HG03575 (cell line): ENCODE measurements around the gene SRSF4.
A peak's percentile ranks its signal among the peaks of the same experiment; 100 is the strongest.
"Not testable (repeated sequence)": the region's sequence is repeated elsewhere in the genome, so short reads cannot be mapped to it uniquely, and the experiment has no call there.

Source experiments
- ATAC-seq: cut with Tn5 transposase; IDR thresholded peaks from one replicate; pipeline ENCODE4 v1.9.1; 2021; ENCODE audit not compliant: unreplicated experiment, insufficient number of reproducible peaks, low FRiP score; ENCODE audit errors: extremely low read depth

SRSF4 gene

DNA sequence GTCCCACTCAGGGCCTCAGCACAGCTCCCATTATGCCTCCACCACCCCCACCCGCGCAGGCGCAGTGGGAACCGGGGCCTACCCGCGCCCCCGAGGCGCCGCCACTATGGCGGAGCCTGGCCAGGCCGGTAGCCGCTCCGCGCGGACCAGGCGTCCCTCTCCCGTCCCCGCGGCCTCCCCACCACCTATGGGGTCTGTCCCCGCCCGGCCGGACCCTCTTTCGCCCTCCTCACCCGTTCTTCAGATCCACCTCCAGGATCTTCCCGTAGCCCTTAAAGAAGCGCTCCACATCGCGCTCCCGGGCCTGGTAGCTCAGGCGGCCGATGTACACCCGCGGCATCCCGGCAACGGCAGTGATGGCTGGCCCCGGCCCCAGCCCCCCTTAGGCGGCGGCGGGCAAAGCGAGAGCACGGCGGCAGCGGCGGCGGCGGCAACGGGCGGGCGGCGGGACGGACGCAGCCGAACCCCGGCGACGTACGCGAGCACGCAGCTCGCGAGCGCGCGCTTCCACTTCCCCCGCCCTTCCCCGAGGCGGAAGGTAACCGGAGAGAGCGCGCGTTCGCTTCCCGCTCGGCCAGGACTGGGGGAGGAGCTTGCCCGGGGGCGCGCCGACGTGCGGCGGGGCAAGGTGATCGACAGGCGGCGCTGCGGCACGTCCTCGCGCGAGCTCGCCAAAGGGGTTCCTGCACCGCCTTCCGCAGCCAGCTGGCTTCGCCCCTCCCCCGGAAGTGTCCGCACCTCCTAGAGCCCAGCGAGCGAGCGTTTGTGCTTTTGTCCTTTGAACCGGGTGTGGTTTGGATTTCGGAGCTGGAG is at the start of gene SRSF4:
Gene SRSF4 (minus strand): TSS at position 488 of the 813 bp plus-strand sequence. CDS start 148 bp downstream, at position 340.
- ATAC-seq: peak; percentile 54

DNA sequence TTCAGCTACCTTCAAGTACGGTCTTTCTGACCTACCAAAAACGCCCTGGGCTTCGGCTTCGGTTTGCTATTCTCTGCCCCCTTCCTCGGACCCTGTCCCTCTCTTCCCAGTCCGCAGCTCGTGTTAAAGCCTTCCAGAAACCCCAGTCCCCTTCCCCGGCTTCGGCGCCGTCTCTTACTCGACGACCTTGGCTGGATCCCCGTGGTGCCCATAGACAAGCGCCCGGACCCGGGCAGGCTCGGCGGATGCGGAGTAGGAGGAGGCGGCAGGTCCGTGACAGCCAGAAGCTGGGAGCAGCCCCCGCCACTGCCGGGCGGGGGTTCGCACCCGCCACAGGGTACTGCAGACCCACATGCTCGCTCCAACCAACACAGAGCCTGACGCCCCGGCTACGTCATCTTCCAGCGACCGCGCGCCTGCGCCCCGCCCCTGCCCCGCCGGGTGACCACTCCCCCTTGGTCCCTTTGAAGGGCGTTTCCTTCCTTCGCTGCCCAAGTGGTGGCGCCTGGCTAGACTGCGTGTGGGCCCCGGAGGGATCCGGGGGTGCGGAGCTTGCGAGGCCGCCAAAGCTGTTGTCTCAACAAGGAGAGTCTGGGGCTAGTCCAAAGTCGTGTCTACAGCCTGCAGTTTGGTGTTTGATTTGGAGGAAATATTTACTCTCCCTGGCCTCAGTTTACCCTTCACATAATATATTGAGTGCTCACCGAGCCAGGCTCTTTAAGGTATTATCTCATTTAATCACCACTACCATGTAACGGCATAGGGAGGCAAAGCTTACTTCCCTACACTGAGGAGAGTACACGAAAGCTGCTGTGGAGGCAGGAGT is 49.1 kb upstream of the SRSF4 start, which contains the start of gene MECR:
Gene MECR (minus strand): TSS at position 382 of the 826 bp plus-strand sequence. CDS start 28 bp downstream, at position 354.
- ATAC-seq: no peak

DNA sequence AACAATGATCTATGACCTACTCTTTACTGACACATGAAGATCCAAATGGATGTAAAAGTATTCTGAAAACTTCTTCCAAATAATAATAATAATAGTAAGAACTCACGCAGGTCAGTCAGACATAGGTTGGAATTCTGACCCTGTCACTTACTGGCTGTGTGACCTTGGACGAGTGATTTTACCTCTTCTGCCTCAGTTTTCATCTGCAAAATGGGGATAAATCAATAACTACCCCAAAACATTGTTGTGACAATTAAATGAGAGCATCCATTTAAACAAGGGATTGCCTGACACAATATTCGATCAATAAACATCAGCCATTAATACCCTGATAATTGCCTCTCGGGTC is 48.5 kb upstream of the SRSF4 start:
- ATAC-seq: no peak

DNA sequence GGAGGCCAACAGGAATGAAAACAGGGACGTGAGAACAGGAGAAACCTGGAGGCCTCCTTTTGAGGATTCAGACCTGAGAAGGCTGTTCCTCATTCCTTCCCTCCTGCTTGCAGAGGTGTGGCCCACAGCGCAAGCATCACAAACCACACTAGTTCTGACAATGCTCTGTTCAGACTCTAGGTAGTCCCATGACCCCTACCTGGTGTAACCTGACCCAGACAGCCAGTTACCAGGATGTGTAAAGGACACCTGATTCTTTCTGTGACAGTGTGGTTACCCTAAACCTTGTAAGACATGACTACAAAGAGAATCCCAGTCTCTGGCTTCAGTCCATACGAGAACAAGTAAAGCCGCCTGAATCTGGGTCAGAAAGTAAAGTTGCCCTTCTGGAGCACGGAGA is 45.8 kb upstream of the SRSF4 start:
- no peak for ATAC-seq

- no peak for ATAC-seq
Observed at GRCh38 chr1:29225361-29225760, 43.7 kb upstream of the SRSF4 start.

- no peak for ATAC-seq
Observed at GRCh38 chr1:29224356-29224837, 42.7 kb upstream of the SRSF4 start.

DNA sequence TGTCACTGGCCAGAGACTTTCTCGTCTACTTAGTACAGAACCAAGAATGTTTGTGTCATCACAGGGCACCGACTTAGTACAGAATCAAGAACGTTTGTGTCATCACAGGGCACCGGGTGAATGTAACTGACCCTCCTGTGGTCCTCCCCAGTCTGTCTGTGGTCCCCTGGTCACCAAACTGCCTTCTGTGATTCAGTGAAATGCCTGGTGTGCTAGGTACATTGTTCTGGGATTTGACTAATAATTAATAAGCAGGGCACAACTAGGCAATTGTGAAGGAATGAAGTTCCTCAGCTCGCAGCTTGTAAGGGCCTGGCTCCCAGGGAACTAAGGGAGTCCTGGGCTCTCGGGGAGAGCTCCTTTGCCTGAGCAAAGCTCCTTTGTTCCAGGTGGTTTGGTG is 41.8 kb upstream of the SRSF4 start:
- ATAC-seq: no peak

GRCh38 chr1:29222686-29223085 is 41.0 kb upstream of the SRSF4 start:
- no peak for ATAC-seq

DNA sequence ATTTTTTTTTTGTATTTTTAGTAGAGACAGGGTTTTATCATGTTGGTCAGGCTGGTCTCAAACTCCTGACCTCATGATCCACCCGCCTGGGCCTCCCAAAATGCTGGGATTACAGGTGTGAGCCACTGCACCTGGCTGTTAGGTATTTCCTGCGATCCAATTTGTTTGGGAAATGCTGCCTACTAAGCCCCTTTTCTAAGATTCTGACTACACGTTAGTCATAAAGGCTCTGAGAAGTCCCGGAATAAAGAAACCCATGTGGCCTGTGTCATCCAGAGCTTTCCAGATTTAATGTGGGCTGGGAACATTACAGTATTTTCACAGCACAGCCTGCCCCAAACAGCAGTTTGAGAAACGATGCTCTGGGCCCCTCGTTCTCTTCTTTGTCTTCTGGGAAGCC is 40.6 kb upstream of the SRSF4 start:
- not testable (repeated sequence) for ATAC-seq

GRCh38 chr1:29221296-29221695 is 39.6 kb upstream of the SRSF4 start:
- no peak for ATAC-seq

DNA sequence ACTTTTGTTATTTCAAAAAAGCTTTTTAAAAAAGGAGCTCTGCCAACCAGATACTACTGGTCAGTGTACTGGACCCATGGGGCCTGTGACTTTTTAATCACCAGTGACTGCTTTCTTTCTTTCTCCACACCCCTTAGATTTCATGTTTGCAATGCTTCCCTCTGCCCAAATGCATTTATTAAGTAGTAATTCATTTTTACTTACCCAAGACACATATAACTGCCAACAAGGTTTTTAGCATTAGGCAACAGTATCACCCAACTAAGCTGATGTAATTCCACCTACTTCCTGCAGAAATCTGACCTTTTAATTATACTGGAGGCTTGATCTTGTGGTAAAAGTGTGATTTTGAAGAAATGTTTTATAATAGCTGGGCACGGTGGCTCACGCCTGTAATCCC is 36.5 kb upstream of the SRSF4 start:
- no peak for ATAC-seq

- ATAC-seq: no peak
Observed at GRCh38 chr1:29217633-29218032, 35.9 kb upstream of the SRSF4 start.

DNA sequence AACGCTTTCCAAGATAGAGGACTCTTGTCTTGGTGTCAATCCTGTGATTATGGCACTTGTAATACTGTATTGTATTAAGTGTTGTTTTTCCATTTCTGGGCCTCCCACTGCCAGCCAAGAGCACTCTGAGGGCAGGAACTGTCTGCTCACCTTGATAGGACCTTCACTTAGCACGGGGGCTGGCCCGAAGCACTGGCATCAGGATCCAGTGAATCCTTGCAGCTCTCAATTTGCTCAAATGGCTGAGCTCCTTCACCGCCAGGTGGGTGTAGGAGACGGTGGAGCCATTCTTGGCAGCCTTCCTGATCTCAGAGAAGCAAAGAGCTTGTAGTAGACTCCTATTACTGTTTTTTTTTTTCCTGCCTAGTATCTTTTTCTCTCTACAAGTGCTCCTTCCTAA is 31.4 kb upstream of the SRSF4 start:
- ATAC-seq: no peak

- no peak for ATAC-seq
Observed at GRCh38 chr1:29211086-29212030, 29.7 kb upstream of the SRSF4 start.

GRCh38 chr1:29210278-29211085 is 28.8 kb upstream of the SRSF4 start:
- no peak for ATAC-seq

DNA sequence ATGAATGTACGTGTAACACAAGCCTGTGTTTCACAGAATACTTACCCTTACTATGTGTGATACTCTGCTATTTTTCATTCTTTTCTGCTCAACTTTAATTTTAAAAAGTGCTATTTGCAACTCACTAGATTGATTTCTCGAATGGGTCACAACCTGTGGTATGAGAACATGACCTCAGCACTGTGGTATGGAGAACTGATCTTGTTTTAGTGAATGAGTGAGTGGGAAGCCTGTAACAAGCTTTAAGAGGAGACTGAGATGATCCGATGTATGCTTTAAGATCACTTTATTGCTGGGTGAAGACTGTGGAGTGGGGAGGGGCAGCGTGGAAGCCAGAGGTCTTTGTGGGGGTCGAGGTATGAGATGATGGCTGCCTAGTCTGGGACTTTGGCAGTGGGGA is 27.5 kb upstream of the SRSF4 start:
- ATAC-seq: no peak

DNA sequence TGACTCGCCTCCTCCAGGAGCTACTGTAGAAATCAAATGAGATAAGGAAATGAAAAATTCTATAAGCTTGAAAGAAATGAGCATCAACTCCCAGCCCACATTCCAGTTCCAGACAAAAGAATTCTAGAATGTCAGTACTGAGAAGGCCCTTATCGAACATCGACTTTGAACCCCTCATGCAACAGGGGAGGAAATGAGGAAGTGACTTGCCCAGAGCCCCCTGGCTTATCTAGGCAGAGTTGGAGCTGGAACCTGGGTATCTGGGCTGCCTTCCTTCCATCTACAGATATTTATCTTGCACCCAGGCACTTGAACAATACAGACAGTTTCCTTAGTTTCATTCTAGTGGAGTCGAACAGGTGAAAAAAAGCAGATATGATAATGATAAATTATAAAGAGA is 26.7 kb upstream of the SRSF4 start:
- ATAC-seq: no peak

- ATAC-seq: no peak
Observed at GRCh38 chr1:29202584-29203340, 21.1 kb upstream of the SRSF4 start.
